Hematopoietic multipotent progenitor cell treated with erythropoietin and hydrocortisone succinate and interleukin-3 and kit ligand, for 8 days (in vitro differentiated cells): Measurements from ENCODE around the gene SMIM14.
"Not testable (repeated sequence)": the region's sequence is repeated elsewhere in the genome, so short reads cannot be mapped to it uniquely, and the experiment has no call there.

Source experiments
- DNase-seq: peaks from one replicate; pipeline ENCODE4 v3.0.0-alpha.2; 2015

Gene SMIM14

GRCh38 chr4:39528061-39528465, 110.6 kb downstream of the SMIM14 start:
- no peak for DNase-seq

DNA sequence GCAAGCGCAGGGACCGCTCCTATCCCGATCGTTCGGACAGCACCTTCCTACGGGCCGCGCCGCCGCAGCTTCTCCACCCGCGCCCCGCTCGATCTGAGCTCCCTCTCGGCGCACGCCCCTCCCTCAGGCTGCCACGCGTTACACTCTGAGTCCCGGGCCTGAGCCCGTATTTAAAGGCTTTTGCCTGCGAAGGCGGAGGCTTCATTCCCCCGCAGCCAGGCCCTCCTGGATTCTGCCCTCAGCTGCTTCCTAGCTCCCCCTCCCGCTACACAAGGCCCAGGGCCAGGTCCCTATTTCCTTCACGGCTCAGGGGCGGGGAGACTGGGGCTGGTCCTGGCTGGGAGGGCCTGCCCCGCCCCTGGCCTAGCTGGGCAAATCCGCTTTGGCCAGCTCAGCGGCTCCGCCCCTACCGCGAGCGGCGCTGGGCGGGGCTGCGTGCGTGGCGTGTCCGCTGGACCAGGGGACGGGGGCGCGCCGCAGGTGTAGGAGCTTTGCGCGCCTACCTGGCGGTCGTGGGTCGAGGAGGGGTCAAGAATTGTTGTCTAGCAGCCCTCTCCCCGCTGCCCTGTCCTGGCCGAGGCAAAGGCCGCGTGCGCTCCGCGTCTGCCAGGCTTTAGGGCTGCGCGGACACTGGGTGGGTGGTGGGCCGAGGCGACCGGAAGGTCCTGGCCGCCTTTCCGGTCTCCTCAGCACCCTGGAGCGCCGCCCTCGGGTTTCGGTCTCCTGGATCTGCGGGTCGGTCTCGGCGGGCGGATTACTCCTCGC, 111.2 kb downstream of the SMIM14 start, which contains the start of gene UGDH:
Gene UGDH (minus strand): TSS at position 144 of the 765 bp plus-strand sequence. CDS start 5,927 bp downstream, outside the sequence.
- peak; percentile 95 for DNase-seq

DNA sequence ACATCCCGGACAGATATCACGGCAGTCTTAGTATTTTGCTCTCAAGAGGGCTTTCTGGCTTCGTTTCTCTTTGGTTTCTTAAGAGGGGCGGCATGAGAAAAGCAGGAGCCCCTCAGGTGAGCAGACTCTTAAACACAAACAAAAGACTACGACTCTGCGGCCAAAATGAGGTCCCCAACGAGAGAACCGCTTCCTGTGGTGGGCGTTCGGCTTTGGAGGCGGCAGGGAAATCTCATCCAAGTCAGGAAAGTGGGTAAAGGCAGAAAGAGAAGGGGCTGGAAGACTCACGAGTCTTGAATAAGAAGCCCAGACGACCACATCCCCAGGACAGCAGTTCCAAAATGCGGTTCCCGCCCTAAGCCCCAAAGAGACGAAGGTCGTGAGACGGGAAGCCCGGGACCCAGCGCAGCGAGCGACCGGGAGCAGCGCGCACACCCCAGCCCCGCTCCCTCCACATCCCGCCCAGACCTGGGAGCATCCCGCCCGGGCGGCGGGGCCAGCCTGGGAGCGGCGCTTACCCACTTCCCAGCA, 111.8 kb downstream of the SMIM14 start:
- no peak for DNase-seq

- DNase-seq = no peak
These were observed 112.6 kb downstream of the SMIM14 start for GRCh38 chr4:39525822-39526690.

DNA sequence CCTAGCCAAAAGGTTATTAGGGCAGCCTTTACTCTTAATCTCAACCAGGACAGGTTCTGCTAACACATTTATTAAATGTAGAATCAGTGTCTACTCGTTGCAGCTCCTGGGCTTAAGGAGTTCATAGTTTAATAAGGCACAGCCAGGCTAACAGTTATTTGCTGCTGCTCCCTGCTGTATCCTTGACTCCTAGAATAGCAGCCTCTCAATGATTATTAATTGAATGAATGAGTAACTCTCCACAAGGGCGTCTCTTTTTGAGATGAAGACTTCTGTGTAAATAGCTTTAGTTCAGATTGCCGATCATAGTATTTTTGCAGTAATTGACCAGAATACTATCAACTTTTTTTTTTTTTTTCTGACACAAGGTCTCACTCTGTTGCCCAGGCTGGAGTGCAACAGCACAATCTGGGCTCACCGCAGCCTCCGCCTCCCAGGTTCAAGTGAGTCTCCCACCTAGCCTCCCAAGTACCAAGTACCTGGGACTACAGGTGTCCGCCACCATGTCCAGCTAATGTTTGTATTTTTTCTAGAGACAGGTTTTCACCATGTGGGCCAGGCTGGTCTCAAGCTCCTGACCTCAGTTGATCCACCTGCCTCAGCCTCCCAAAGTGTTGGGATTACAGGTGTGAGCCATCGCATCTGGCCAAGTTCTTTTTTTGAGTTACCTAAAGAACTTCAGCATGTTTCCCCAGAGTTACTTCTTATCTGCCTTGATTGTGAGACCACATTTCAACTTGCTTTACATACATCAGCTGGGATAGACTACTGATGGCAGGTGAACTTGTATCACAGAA, 114.3 kb downstream of the SMIM14 start:
- no peak for DNase-seq

- DNase-seq = no peak
These were observed 116.6 kb downstream of the SMIM14 start for GRCh38 chr4:39522068-39522467.

DNA sequence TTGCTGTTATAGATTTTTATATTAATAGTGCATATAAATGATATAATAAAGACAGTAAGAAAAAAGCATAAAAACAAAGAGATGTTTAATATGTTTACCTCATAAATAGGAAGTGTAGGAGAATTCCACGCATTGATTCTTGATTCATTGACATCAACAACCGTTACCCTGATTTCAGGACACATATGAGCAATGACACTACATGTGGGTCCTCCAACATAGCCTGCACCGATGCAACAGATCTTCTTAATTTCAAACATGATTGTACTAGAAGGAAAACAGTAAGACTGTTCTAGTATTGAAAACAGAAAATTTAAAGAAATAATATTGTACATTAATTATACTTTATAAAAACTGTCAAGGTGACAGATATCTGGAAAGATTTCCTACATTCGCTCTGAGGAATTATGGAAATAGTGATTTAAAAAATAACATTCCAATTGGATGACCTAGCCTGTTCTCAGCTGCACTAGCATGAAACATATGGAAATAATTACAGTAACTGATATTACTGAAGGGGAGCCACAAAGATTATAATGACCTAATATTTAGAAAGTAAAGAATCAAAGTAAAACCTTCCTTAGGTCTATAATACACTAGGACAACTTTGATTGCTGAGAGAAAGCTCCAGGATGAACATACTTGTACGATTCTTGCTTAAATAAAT, 117.3 kb downstream of the SMIM14 start:
- DNase-seq = no peak

DNA sequence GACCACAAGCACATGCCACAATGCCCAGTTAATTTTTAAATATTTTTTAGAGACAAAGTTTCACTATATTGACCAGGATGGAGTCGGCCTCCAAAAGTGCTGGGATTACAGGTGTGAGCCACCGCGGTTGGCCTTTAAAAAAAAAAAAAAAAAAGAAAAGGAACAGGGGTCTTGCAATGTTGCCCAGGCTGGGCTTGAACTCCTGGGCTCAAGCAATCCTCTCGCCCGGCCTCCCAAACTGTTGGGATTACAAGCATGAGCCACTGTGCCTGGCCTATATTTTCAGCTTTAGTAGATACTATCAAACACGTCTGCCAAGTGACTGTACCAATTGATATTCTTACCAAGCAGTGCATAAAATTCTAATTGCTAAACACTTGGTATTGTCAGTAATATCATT, 120.2 kb downstream of the SMIM14 start:
- no peak for DNase-seq

GRCh38 chr4:39516407-39516966, 122.2 kb downstream of the SMIM14 start:
- DNase-seq = no peak

DNA sequence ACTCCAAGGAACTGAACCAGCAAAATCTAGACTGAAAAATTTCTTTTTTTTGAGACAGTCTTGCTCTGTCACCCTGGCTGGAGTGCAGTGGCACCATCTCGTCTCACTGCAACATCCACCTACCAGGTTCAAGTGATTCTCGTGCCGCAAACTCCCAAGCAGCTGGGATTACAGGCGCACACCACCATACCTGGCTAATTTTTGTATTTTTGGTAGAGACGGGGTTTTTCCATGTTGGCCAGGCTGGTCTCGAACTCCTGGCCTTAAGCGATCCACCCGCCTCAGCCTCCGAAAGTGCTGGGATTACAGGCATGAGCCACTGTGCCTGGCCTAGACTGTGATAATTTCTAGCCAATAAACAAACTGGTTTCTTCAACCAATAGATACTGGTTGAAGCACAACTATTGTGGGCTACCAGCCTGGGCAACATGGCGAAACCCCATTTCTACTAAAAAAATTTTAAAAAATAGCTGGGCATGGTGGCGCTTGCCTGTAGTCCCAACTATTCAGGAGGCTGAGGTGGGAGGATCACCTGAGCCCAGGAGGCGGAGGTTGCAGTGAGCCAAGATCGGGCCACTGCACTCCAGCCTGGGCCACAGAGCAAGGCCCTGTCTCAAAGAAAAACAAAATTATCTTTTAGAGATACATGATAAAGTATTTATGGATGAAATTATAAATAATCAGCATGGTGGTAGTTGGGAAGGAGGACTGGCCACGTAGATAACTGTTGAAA, 122.8 kb downstream of the SMIM14 start:
- DNase-seq = not testable (repeated sequence)

- no peak for DNase-seq
These were observed 123.7 kb downstream of the SMIM14 start for GRCh38 chr4:39514888-39515401.

DNA sequence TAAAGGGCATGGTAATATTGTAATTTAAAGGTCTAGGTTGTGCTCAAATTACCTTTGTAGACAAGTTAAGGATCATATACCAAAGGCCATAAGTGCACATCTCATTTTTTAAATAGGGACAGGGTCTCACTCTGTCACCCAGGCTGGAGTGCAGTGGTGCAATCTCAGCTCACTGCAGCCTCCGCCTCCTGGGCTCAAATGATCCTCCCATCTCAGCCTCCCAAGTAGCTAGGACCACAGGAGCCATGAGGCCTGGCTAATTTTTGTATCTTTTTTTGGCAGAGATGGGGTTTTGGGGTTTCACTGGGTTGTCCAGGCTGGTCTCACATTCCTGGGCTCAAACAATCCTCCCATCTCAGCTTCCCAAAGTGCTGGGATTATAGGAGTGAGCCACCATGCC, 124.4 kb downstream of the SMIM14 start:
- not testable (repeated sequence) for DNase-seq

- DNase-seq = no peak
These were observed 128.2 kb downstream of the SMIM14 start for GRCh38 chr4:39510348-39510929.

DNA sequence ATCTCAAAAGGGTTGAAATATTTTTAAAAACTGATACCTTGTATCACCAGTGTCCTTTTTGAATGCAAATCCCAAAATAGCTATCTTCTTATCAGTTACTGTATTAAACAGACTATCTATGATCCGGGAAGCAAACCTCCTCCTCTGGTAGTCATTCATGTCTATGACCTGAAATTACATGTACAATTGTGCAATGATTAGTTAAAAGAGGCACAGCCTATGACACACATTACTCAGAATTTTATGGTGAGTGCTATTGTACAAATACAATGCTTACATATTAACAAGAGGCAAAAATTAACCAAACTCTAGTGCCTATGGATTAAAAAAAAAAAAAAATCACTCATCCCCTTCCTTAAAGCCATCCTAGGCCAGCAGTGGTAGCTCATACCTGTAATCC, 133.1 kb downstream of the SMIM14 start:
- DNase-seq = no peak

GRCh38 chr4:39504538-39504937, 134.1 kb downstream of the SMIM14 start:
- no peak for DNase-seq

DNA sequence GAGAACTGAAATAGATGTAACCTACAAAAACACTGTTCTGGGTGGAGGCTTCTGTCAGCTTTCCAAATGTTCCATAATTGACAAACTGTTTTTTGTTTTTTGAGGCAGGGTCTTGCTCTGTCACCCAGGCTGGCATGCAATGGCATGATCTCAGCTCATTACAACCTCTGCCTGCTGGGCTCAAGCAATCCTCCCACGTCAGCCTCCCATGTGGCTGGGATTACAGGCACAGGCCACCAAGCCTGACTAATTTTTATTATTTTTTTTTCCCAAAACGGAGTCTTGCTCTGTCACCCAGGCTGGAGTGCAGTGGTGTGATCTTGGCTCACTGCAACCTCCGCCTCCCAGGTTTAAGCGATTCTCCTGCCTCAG, 136.0 kb downstream of the SMIM14 start:
- not testable (repeated sequence) for DNase-seq

DNA sequence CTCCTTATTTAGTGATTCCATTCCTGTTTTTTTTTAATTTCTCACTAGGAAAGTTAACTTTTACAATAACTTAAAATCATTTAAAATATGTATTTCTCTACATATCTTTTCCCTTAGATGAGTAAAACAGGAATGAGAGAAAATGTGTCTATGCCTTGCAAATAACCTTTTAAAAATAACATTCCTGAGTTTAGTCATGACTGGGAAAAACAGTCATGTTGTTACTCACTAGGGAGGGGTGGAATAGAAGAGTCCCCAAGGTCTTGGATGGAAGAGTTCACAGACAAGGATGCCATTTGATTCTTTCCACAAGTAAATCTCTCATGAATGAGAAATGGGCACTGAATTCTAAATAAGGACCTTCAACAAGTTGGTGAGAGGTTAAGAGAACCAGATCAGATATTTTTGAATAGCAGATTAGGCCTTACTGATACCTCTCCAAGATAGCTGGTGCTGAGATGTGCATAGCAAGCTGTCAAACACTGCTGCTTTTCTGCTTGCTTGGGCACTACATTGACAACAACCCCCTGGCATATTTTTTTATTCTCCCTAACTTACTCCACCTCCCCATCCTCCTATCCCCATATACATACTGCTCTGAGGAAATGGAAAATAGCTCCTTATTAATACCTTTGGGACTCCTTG, 136.5 kb downstream of the SMIM14 start:
- no peak for DNase-seq

- DNase-seq = no peak
These were observed 140.0 kb downstream of the SMIM14 start for GRCh38 chr4:39498727-39499020.

- no peak for DNase-seq
These were observed 140.5 kb downstream of the SMIM14 start for GRCh38 chr4:39497909-39498726.
